HG02970 (cell line): ENCODE data around the gene TMBIM1.
"Not testable (repeated sequence)": the region's sequence is repeated elsewhere in the genome, so short reads cannot be mapped to it uniquely, and the experiment has no call there.

Source experiments
- ATAC-seq: cut with Tn5 transposase; IDR thresholded peaks from one replicate; pipeline ENCODE4 v1.9.1; 2021; ENCODE audit warnings: mild to moderate bottlenecking, moderate library complexity, moderate number of reproducible peaks; ENCODE audit not compliant: unreplicated experiment, low FRiP score

The TMBIM1 gene

GRCh38 chr2:218273214-218273907 is 18.9 kb downstream of the TMBIM1 start:
- not testable (repeated sequence) for ATAC-seq

- ATAC-seq: no peak
Observed at GRCh38 chr2:218272531-218273212, 19.6 kb downstream of the TMBIM1 start.

GRCh38 chr2:218271865-218272530 is 20.3 kb downstream of the TMBIM1 start:
- no peak for ATAC-seq

GRCh38 chr2:218271487-218271797 is 20.9 kb downstream of the TMBIM1 start:
- ATAC-seq: no peak

- ATAC-seq: no peak
Observed at GRCh38 chr2:218270721-218271486, 21.4 kb downstream of the TMBIM1 start.

- ATAC-seq: peak; percentile 87
Observed at GRCh38 chr2:218269900-218270720, 22.2 kb downstream of the TMBIM1 start, which contains the start of the genes AAMP and PNKD. Gene AAMP, minus strand, starts transcription at chr2:218270137. Its CDS starts 51 bp downstream, at chr2:218270086. Gene PNKD, plus strand, starts transcription at chr2:218270519. Its CDS starts 17 bp downstream, at chr2:218270536.

- ATAC-seq: no peak
Observed at GRCh38 chr2:218267259-218267658, 25.0 kb downstream of the TMBIM1 start.

GRCh38 chr2:218266316-218266979 is 25.9 kb downstream of the TMBIM1 start:
- no peak for ATAC-seq

GRCh38 chr2:218265626-218266025 is 26.7 kb downstream of the TMBIM1 start:
- ATAC-seq: no peak

GRCh38 chr2:218264773-218265561 is 27.3 kb downstream of the TMBIM1 start:
- ATAC-seq: no peak

- no peak for ATAC-seq
Observed at GRCh38 chr2:218263817-218264641, 28.3 kb downstream of the TMBIM1 start.

- no peak for ATAC-seq
Observed at GRCh38 chr2:218262631-218263586, 29.4 kb downstream of the TMBIM1 start.

GRCh38 chr2:218262237-218262600 is 30.1 kb downstream of the TMBIM1 start:
- ATAC-seq: no peak

- no peak for ATAC-seq
Observed at GRCh38 chr2:218261423-218262236, 30.7 kb downstream of the TMBIM1 start.

- ATAC-seq: no peak
Observed at GRCh38 chr2:218260742-218261422, 31.4 kb downstream of the TMBIM1 start, which contains the start of gene GPBAR1. Gene GPBAR1, plus strand, starts transcription at chr2:218261015. Its CDS starts 1,710 bp downstream, at chr2:218262725.
